Stimulated activated CD4-positive, alpha-beta T cell treated with anti-CD3 and anti-CD28 coated beads, Interleukin-2, amount 100 ng/mL, for 48 hours (primary cell): ENCODE results near the gene HMGB4.

Source experiments
- DNase-seq, 2 donors: peaks; one replicate each; pipeline ENCODE4 v3.0.0-alpha.2; 2020

The HMGB4 gene

GRCh38 chr1:33899746-33900145, 35.9 kb downstream of the HMGB4 start:
- DNase-seq: no peak

GRCh38 chr1:33902486-33903209, 38.8 kb downstream of the HMGB4 start:
- DNase-seq: no peak

GRCh38 chr1:33903210-33903589, 39.3 kb downstream of the HMGB4 start:
- DNase-seq: no peak

GRCh38 chr1:33905241-33905640, 41.4 kb downstream of the HMGB4 start:
- no peak for DNase-seq

GRCh38 chr1:33906156-33906555, 42.3 kb downstream of the HMGB4 start:
- no peak for DNase-seq

GRCh38 chr1:33908324-33908956, 44.6 kb downstream of the HMGB4 start:
- DNase-seq: no peak
